Naive thymus-derived CD8-positive, alpha-beta T cell (primary cell): ENCODE data around the gene STX7. TPM values are rescaled to one million over a fixed set of nuclear protein-coding genes. Genes with fewer than 3 reads are reported as not detected.

Experiments
- ATAC-seq, 2 donors: fragments of 150-1000 bp; cut with Tn5 transposase in 1 of 2; sonication (Bioruptor Pico), chemical (Tn5 transposase) in 1 of 2; 1 replicate in 1 of 2; 2 replicates in 1 of 2; pipeline ENCODE4 v1.10.0; 2021; ENCODE audit warnings: mild to moderate bottlenecking in 2 of 2, moderate library complexity in 2 of 2
- POLR2A ChIA-PET: fragments of 350-600 bp; sonication (Branson Sonifier 250); formaldehyde crosslinking; loops from one replicate; lab custom pipeline; 2021; ENCODE audit warnings: antibody characterized with exemption; lab: Charles Lee
- DNase-seq, 10 donors: peaks; one replicate each; pipeline versions ENCODE4 v3.0.0 to v3.0.0-alpha.2; 2020 to 2022
- H3K27ac Mint-ChIP-seq, 10 donors: one replicate each; pipeline ENCODE4 v1.8.0; 2020 to 2022; ENCODE audit warnings: mild to moderate bottlenecking in 10 of 10, mixed read lengths in 10 of 10, moderate library complexity in 4 of 10, inconsistent platforms in 1 of 10
- H3K27me3 Mint-ChIP-seq, 5 donors: one replicate each; pipeline ENCODE4 v1.8.0; 2021 to 2022; ENCODE audit warnings: mixed read lengths in 5 of 5
- H3K36me3 Mint-ChIP-seq, 3 donors: one replicate each; pipeline ENCODE4 v1.8.0; 2020 to 2022; ENCODE audit warnings: mixed read lengths in 3 of 3, mild to moderate bottlenecking in 2 of 3, inconsistent platforms in 1 of 3
- H3K4me1 Mint-ChIP-seq, 4 donors: one replicate each; pipeline ENCODE4 v1.8.0; 2021 to 2022; ENCODE audit warnings: mixed read lengths in 4 of 4
- H3K4me3 Mint-ChIP-seq, 10 donors: one replicate each; pipeline ENCODE4 v1.8.0; 2020 to 2022; ENCODE audit warnings: mild to moderate bottlenecking in 10 of 10, mixed read lengths in 10 of 10, moderate library complexity in 6 of 10, inconsistent platforms in 1 of 10
- H3K9me3 Mint-ChIP-seq, 9 donors: one replicate each; pipeline ENCODE4 v1.8.0; 2020 to 2022; ENCODE audit warnings: mixed read lengths in 9 of 9, mild to moderate bottlenecking in 3 of 9, inconsistent platforms in 1 of 9, moderate library complexity in 1 of 9
- polyA plus RNA-seq, 3 donors: library from polyadenylated mRNA; unstranded; fragments of 300-500 nt; fragmentation: Illumina TruSeq; gene quantifications; one replicate each; pipeline ENCODE4 v1.2.3, GENCODE V29; 2021
- total RNA-seq, 8 experiments: library from RNA in 2 of 8; stranded (reverse) in 2 of 8; gene quantifications; one replicate each; pipeline ENCODE4 v1.2.3 and lab custom pipeline; 2021 to 2026

STX7 gene
- total and polyA plus RNA-seq, 5 experiments from 2014 or later, result 2.9 to 29.2 (median 9.6) TPM

DNA sequence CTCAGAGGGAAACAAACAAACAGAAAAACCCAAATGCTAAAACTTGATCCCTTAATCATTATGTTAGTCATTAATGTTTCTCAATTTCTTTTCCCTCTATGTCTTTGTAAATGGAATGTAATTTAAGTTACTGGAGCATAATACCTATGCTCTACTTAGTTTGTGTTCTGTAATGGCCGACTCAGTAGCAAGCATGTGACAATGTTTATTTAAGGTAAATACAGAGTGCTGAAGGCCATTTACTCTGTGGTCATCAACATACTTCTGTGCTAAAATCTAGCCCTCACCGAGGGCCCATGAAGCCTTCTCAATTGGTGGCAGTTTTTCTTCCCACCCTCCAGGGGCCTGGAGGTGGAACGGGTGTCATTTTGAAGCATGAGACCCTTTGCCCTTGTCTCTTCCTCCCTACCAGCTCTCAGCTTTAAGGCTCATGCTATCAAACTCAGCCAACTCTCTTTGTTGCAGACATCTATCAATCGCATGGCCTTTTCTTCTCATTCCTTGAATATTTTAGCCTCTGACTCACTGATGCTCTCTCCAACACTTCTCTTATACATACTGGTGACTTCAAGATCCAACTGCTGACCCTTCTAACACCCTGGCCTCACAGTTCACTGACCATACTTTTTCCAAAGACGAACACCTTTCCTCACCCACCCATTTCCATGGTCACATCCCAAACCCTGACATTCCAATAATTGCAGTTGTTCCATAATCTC lies 48.2 kb downstream of the STX7 start:
- Mint-ChIP-seq H3K27me3 (no peaks in the 10 kb centered on the region), H3K27ac (no peak overlapping the region)
- POLR2A ChIA-PET, result no interaction called here

DNA sequence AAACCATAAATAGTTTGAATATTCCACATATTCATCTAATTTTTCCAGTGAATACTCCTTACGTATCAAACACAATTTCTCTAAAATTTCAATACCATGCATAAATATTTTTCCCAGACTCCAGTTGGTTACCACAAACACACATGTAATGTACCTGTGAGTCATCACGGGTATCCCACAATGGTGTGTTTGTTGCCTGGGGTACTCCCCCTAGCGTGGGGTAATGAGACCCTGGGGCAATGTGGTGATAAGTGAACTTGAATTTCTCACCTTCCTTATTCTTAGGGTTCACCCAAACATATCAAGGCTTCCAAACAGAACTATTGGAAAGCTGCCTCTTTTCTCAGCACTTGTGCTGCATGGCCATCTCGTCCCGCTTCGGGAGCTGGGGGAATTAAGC lies 51.0 kb downstream of the STX7 start:
- Mint-ChIP-seq H3K27me3 (no peaks in the 10 kb centered on the region), H3K4me3 (no peak overlapping the region), H3K36me3 (peaks cover 11 to 55% (median 32%) of the 10 kb centered on the region in 3 donors), H3K27ac (no peak overlapping the region), H3K9me3 (no peaks in the 10 kb centered on the region), H3K4me1 (peaks cover 0 to 5% (median 0%) of the 10 kb centered on the region in 4 donors)
- POLR2A ChIA-PET, result no interaction called here
- DNase-seq, result no peak
- ATAC-seq, result no peak

More for the DNA sequence above, 48.2 kb downstream of the STX7 start:
- Mint-ChIP-seq H3K4me3 (no peak overlapping the region), H3K4me1 (no peaks in the 10 kb centered on the region), H3K9me3 (no peaks in the 10 kb centered on the region), H3K36me3 (peaks cover 11 to 43% (median 17%) of the 10 kb centered on the region in 3 donors)
- DNase-seq (no peak), ATAC-seq (no peak)

DNA sequence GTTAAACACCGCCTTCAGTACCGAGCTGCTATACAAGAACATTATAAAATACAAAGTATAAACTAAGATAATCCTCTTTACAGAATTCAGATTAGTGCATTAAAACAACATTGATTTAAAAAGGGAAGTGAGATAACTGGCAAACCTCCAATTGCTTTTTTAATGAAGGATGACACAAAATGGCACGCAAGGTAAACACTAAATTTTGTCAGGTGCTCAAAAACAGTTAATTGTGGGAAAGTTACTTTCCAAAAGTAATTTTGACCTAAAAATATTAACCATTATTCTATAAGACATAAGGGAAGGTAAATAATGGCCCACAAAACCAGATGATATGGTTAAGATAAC lies 53.3 kb downstream of the STX7 start:
- no peak overlapping the region for H3K4me3 Mint-ChIP-seq
- POLR2A ChIA-PET, result no interaction called here
- H3K36me3 Mint-ChIP-seq, result peaks cover 15 to 67% (median 50%) of the 10 kb centered on the region in 3 donors
- no peak overlapping the region for H3K27ac Mint-ChIP-seq
- H3K4me1 Mint-ChIP-seq, result peaks cover 0 to 5% (median 0%) of the 10 kb centered on the region in 4 donors
- ATAC-seq (no peak), DNase-seq (no peak)
- H3K27me3 Mint-ChIP-seq, result no peaks in the 10 kb centered on the region
- no peaks in the 10 kb centered on the region for H3K9me3 Mint-ChIP-seq

DNA sequence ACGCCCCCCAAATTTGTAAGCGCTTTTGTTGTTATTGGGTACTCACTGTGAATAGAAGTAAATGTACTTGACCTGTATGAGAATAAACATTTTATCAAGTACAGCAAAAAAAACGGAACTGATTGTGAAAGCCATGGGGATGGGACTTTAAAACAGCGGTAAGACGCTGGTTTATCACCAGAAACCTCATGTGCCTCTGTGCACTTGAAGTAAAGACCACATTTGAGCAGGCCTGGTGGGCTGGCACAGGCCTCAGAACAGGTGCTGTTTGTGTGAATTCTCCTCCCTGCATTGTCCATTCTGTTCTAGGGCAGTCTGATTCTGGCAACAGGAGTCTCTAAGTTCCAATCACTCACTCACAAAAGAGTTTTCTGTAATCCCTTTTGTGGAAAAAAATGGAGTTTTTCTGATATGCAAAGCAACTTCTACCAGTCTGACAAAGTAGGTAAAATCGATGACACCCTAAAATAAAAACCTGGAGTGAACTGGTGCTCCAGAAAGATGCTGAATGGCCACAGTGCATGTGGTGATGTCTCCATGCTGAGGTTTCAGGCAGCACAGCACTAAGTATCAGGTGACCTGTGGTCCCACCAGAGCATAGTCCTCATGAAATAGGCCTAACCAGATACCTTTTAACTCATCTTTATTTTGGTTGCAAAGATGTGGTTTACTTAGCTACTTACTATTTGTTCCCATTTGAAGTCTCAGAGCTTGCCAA lies 53.9 kb downstream of the STX7 start:
- Mint-ChIP-seq H3K27me3 (no peaks in the 10 kb centered on the region), H3K4me1 (peaks cover 0 to 5% (median 0%) of the 10 kb centered on the region in 4 donors), H3K36me3 (peaks cover 15 to 64% (median 52%) of the 10 kb centered on the region in 3 donors), H3K27ac (peak overlapping the region in 1 of 10 donors; percentile 22), H3K4me3 (no peak overlapping the region), H3K9me3 (no peaks in the 10 kb centered on the region)
- POLR2A ChIA-PET, result no interaction called here
- ATAC-seq (no peak), DNase-seq (no peak)

DNA sequence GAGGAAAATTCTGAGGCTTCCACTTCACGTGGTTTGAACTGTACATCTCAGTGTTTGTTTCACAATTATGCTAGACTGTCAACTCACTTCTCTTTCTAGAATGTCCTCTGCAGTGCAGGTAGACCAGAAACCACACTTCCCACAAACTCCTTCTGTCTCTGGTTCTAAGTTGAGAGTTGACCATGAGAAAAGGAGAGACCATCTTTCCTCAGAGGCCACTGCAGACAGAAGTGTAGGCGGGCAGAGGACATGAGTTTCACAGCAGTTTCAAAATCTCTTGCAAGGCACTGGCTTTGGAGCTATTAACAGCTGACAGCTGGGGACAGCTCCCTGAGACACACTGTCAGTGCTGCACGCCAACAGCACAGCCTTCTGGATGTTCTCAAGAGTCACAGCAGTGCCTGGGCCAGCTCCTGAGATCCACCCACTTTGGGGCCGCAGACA lies 56.2 kb downstream of the STX7 start:
- peaks cover 18 to 71% (median 64%) of the 10 kb centered on the region in 3 donors for H3K36me3 Mint-ChIP-seq
- no peak for DNase-seq
- no peak overlapping the region for H3K4me3 Mint-ChIP-seq
- H3K27ac Mint-ChIP-seq, result peak overlapping the region in 1 of 10 donors; percentile 7
- H3K9me3 Mint-ChIP-seq, result no peaks in the 10 kb centered on the region
- ATAC-seq, result no peak
- H3K4me1 Mint-ChIP-seq, result peaks cover 0 to 5% (median 0%) of the 10 kb centered on the region in 4 donors
- H3K27me3 Mint-ChIP-seq, result no peaks in the 10 kb centered on the region
- POLR2A ChIA-PET, result no interaction called here

DNA sequence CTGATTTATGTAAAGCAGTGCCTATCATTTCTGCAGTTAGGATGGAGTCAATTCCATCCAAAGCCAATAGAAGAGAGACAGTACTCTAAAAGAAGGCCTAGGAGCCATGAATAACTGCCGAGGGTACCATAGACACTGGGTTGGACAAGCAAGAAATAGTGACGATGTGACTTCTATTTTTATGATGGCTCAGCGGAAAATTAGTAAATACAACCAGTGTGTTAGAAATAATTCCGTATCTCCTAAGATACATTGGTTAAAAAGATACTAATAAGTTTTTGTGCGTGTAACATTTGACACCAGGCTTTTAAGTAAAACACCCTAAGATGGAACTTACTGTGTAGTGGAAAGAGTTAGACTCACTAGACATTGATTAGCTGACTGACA lies 66.1 kb downstream of the STX7 start:
- H3K4me1 Mint-ChIP-seq, result peaks cover 0 to 2% (median 0%) of the 10 kb centered on the region in 4 donors
- peaks cover 0 to 27% (median 6%) of the 10 kb centered on the region in 9 donors for H3K9me3 Mint-ChIP-seq
- no peak for ATAC-seq
- H3K27me3 Mint-ChIP-seq, result no peaks in the 10 kb centered on the region
- no peak overlapping the region for H3K4me3 Mint-ChIP-seq
- no peak for DNase-seq
- peaks cover 15 to 26% (median 22%) of the 10 kb centered on the region in 3 donors for H3K36me3 Mint-ChIP-seq
- POLR2A ChIA-PET, result no interaction called here
- H3K27ac Mint-ChIP-seq, result no peak overlapping the region

DNA sequence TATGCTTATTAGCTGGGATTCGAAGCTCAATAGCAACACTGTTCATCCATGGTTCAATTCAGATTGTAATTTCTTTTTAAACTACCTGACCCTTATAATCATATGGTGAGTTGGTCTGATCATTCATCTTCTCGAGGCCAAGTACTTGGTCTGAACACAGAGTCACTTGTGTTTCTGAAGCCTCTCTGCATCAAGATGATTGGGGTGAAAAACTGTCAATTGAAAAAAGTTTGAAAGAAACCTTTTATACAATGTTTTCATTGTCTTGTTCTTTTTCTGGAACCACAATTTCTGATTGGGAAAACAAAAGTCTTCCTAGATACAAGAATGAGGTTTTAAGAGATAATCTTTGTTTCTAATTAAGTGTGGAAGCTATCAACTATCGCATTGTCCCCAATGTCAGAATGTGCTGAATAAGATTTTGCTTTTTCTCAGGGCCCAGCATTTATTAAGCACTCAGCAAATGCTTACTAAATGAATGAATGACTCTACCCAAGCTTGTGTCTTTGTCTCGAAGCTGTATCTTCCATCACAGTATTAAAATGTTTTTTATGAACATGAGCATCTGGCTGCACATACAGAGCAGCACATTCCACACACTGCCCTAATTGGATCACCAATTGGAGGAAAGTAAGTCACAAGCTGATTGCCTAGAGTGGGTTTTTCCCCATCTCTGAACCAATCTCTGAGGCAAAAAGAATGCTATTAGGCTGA lies 66.6 kb downstream of the STX7 start:
- peaks cover 9 to 25% (median 21%) of the 10 kb centered on the region in 3 donors for H3K36me3 Mint-ChIP-seq
- no peaks in the 10 kb centered on the region for H3K27me3 Mint-ChIP-seq
- POLR2A ChIA-PET, result no interaction called here
- no peak overlapping the region for H3K4me3 Mint-ChIP-seq
- DNase-seq, result no peak
- H3K4me1 Mint-ChIP-seq, result peaks cover 0 to 2% (median 0%) of the 10 kb centered on the region in 4 donors
- H3K9me3 Mint-ChIP-seq, result peaks cover 0 to 33% (median 11%) of the 10 kb centered on the region in 9 donors
- H3K27ac Mint-ChIP-seq, result no peak overlapping the region
- ATAC-seq, result no peak

DNA sequence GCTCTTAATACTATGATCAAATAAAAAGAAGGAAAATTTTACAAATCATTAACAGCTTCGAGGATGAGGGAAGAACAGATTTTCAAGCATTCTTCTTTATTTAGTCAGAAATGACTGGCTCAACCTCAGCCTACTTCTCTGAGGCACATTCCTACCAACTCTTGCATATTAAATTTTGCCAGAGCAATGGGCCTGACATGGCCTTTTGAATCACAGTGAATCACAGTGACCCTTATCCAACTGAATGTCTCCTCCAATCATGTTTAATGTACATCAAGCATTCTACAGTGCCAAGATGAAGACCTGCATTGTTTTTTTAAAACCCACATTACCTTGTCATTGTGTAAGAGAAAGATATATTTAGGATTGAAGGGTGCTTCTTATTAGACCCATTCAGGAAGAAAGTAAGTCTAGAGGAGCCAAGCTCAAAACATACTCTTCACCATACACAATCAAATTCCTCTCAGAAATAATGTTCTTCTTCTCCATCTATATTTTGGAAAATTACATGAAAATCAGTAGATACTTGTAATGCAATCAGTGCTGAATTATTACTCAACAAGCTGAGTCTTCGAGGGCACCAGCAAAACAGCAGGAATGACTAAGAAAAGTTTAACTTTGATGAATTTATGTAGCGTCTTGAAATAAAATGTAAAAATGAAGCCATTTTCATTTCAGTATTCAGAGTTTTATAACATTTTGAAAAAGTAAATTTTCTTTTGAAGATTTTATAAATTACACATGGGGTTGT lies 67.5 kb downstream of the STX7 start:
- POLR2A ChIA-PET, result no interaction called here
- H3K4me1 Mint-ChIP-seq, result peaks cover 0 to 2% (median 0%) of the 10 kb centered on the region in 4 donors
- no peak for ATAC-seq
- H3K4me3 Mint-ChIP-seq, result no peak overlapping the region
- peaks cover 0 to 40% (median 14%) of the 10 kb centered on the region in 9 donors for H3K9me3 Mint-ChIP-seq
- peaks cover 1 to 22% (median 17%) of the 10 kb centered on the region in 3 donors for H3K36me3 Mint-ChIP-seq
- peak overlapping the region in 1 of 10 donors; percentile 17 for H3K27ac Mint-ChIP-seq
- no peaks in the 10 kb centered on the region for H3K27me3 Mint-ChIP-seq
- DNase-seq, result no peak

DNA sequence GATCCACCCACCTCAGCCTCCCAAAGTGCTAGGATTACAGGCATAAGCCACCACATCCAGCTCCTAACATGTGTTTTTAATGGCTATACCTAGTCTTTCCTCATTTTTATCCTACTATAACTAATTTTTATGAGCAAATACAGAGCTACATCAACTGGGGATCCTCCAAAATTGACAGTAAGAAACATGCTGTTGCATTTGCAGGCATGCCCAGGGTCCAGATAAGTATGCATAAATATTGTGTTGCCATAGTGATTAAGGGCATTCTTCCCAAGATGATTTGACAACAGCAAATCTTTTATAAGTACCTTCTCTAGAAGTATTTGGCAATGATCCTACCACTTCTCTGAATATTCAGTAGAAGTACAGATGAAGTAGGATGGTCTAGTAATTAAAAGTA lies 69.7 kb downstream of the STX7 start:
- peaks cover 0 to 2% (median 0%) of the 10 kb centered on the region in 4 donors for H3K4me1 Mint-ChIP-seq
- no peak overlapping the region for H3K4me3 Mint-ChIP-seq
- peaks cover 0 to 44% (median 15%) of the 10 kb centered on the region in 9 donors for H3K9me3 Mint-ChIP-seq
- H3K27me3 Mint-ChIP-seq, result no peaks in the 10 kb centered on the region
- peaks cover 0 to 22% (median 6%) of the 10 kb centered on the region in 3 donors for H3K36me3 Mint-ChIP-seq
- H3K27ac Mint-ChIP-seq, result no peak overlapping the region
- ATAC-seq (no peak), DNase-seq (no peak)
- POLR2A ChIA-PET, result no interaction called here

DNA sequence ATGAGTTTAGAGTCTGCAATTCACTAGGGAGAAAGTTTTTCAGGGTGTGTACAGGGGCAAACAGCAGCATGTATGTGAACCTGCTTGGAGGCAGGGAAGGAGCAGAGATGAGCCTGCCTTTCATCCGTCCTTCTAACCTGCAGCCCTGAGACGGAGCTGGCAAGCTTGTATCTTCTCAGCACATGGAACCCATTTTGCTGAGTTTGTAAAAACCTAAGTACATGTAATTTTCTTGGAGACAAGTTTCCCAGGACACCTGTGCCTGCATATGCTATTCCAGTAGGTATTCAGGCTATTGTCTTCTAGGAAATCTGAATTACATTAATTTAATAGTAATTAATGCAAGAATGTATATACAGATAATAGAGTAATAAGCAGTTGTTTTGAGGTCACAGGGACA lies 82.8 kb downstream of the STX7 start:
- H3K4me1 Mint-ChIP-seq, result no peaks in the 10 kb centered on the region
- no peak overlapping the region for H3K27ac Mint-ChIP-seq
- H3K4me3 Mint-ChIP-seq, result no peak overlapping the region
- peaks cover 0 to 2% (median 0%) of the 10 kb centered on the region in 3 donors for H3K36me3 Mint-ChIP-seq
- H3K27me3 Mint-ChIP-seq, result peaks cover 25 to 57% (median 28%) of the 10 kb centered on the region in 5 donors
- POLR2A ChIA-PET, result no interaction called here
- DNase-seq (no peak), ATAC-seq (no peak)
- peaks cover 0 to 13% (median 0%) of the 10 kb centered on the region in 9 donors for H3K9me3 Mint-ChIP-seq

DNA sequence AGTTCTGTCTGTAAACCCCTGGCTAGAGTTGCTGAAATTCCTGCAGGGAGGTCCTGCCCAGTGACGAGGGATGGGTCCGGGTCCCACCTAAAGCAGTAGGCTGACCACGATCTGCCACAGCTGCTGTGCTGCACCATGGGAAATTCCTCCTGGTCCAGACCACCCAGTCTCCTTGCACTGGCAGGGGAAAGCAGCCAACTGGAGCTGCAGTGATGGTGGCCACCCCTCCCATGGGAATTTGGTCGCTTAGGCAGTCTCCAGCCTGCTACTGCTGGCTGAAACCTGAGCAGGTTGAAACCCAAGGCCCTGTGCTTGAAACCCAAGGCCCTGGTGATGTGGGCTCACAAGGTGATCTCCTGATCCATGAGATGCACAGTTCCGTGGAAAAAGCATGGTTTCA lies 87.7 kb downstream of the STX7 start:
- peaks cover 15 to 39% (median 25%) of the 10 kb centered on the region in 5 donors for H3K27me3 Mint-ChIP-seq
- no peak for DNase-seq
- H3K4me3 Mint-ChIP-seq, result no peak overlapping the region
- H3K36me3 Mint-ChIP-seq, result peaks cover 2 to 22% (median 6%) of the 10 kb centered on the region in 3 donors
- no peak overlapping the region for H3K27ac Mint-ChIP-seq
- ATAC-seq, result no peak
- H3K9me3 Mint-ChIP-seq, result peaks cover 8 to 46% (median 28%) of the 10 kb centered on the region in 9 donors
- H3K4me1 Mint-ChIP-seq, result no peaks in the 10 kb centered on the region
- POLR2A ChIA-PET, result no interaction called here

DNA sequence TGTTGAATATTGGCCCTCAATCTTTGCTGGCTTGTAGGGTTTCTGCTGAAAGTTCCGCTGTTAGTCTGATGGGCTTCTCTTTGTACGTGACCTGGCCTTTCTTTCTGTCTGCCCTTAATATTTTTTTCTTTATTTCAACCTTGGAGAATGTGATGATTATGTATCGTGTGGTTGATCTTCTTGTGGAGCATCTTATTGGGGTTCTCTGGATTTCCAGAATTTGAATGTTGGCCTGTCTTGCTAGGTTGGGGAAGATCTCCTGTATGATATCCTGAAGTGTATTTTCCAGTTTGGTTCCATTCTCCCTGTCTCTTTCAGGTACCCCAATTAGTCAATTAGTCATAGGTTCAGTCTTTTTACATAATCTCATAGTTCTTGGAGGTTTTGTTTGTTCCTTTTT lies 89.1 kb downstream of the STX7 start:
- H3K4me3 Mint-ChIP-seq, result no peak overlapping the region
- POLR2A ChIA-PET, result no interaction called here
- no peaks in the 10 kb centered on the region for H3K4me1 Mint-ChIP-seq
- H3K27me3 Mint-ChIP-seq, result peaks cover 9 to 42% (median 25%) of the 10 kb centered on the region in 5 donors
- ATAC-seq, result no peak
- H3K9me3 Mint-ChIP-seq, result peaks cover 8 to 57% (median 34%) of the 10 kb centered on the region in 9 donors
- H3K36me3 Mint-ChIP-seq, result peaks cover 2 to 22% (median 6%) of the 10 kb centered on the region in 3 donors
- H3K27ac Mint-ChIP-seq, result no peak overlapping the region
- no peak for DNase-seq
